Osteoblast (primary cell): Measurements from ENCODE around the gene MAPRE3. TPM values are rescaled to one million over a fixed set of nuclear protein-coding genes. Genes with fewer than 3 reads are reported as not detected.

Experiments used
- DNase-seq: peaks from one replicate; pipeline ENCODE4 v3.0.0; 2011; ENCODE audit warnings: low spot score, mixed read lengths; ENCODE audit not compliant: insufficient read length; ENCODE audit errors: missing footprints
- H2AFZ ChIP-seq: 2 replicates; pipeline ENCODE4 v1.6.0; 2011; ENCODE audit warnings: mild to moderate bottlenecking, low read length
- H3K27ac ChIP-seq: 2 replicates; pipeline ENCODE4 v1.5.1; 2011; ENCODE audit warnings: mild to moderate bottlenecking, low read depth, low read length, moderate library complexity
- H3K27me3 ChIP-seq: 2 replicates; pipeline ENCODE4 v1.6.0; 2012; ENCODE audit warnings: mild to moderate bottlenecking, control low read depth, inconsistent platforms, low read length, moderate library complexity; ENCODE audit not compliant: insufficient read depth
- H3K36me3 ChIP-seq: 2 replicates; pipeline ENCODE4 v1.5.1; 2011; ENCODE audit warnings: mild to moderate bottlenecking, low read length, control low read depth, moderate library complexity; ENCODE audit not compliant: insufficient read depth
- H3K4me1 ChIP-seq: 2 replicates; pipeline ENCODE4 v1.5.1; 2011; ENCODE audit warnings: mild to moderate bottlenecking, low read length, control low read depth, moderate library complexity; ENCODE audit not compliant: insufficient read depth
- H3K4me2 ChIP-seq: 2 replicates; pipeline ENCODE4 v1.6.0; 2011; ENCODE audit warnings: mild to moderate bottlenecking, low read length; ENCODE audit not compliant: insufficient read depth
- H3K4me3 ChIP-seq: fragments of 200-600 bp; sonication (generic); 3 replicates; pipeline ENCODE4 v1.5.1; 2012; ENCODE audit warnings: mild to moderate bottlenecking, low read length, inconsistent platforms; ENCODE audit not compliant: insufficient read depth
- H3K79me2 ChIP-seq: 2 replicates; pipeline ENCODE4 v1.6.0; 2012; ENCODE audit warnings: mild to moderate bottlenecking, low read length, control low read depth, inconsistent platforms; ENCODE audit not compliant: insufficient read depth
- H3K9me3 ChIP-seq: 2 replicates; pipeline ENCODE4 v1.5.1; 2011; ENCODE audit warnings: low read depth, low read length, control low read depth
- H4K20me1 ChIP-seq: 2 replicates; pipeline ENCODE4 v1.6.0; 2012; ENCODE audit warnings: mild to moderate bottlenecking, low read length, control low read depth; ENCODE audit not compliant: insufficient read depth
- CTCF ChIP-seq: IDR thresholded peaks from 2 replicates; pipeline ENCODE4 v1.5.1; 2011; ENCODE audit warnings: mild to moderate bottlenecking, low read depth, low read length, moderate library complexity; ENCODE audit errors: extremely low read depth
- total RNA-seq: library from RNA; depleted of rRNA; stranded (reverse); fragments of >200 nt; gene quantifications from 2 replicates; pipeline ENCODE4 v1.2.3, GENCODE V29; 2012

Gene MAPRE3
- total RNA-seq, 1 donor: 6.5 TPM

- H3K27me3 ChIP-seq: peaks cover 28% of the 10 kb centered on the region
- H3K36me3 ChIP-seq: no peaks in the 10 kb centered on the region
- H3K4me1 ChIP-seq: no peaks in the 10 kb centered on the region
- no peak overlapping the region for H3K27ac ChIP-seq
- H2AFZ ChIP-seq: no peak overlapping the region
- H3K4me3 ChIP-seq: no peak overlapping the region
- no peak overlapping the region for H3K4me2 ChIP-seq
- no peaks in the 10 kb centered on the region for H3K9me3 ChIP-seq
- DNase-seq: no peak
- H4K20me1 ChIP-seq: no peaks in the 10 kb centered on the region
- no peak for TF ChIP-seq CTCF
- no peaks in the 10 kb centered on the region for H3K79me2 ChIP-seq
These were observed 36.8 kb upstream of the MAPRE3 start for GRCh38 chr2:26933431-26934334.

- no peak overlapping the region for H3K4me2 ChIP-seq
- no peaks in the 10 kb centered on the region for H3K9me3 ChIP-seq
- TF ChIP-seq CTCF: no peak
- H3K79me2 ChIP-seq: no peaks in the 10 kb centered on the region
- H3K27me3 ChIP-seq: peaks cover 28% of the 10 kb centered on the region
- H3K4me3 ChIP-seq: no peak overlapping the region
- H4K20me1 ChIP-seq: no peaks in the 10 kb centered on the region
- no peaks in the 10 kb centered on the region for H3K4me1 ChIP-seq
- H3K27ac ChIP-seq: no peak overlapping the region
- DNase-seq: no peak
- no peak overlapping the region for H2AFZ ChIP-seq
- H3K36me3 ChIP-seq: no peaks in the 10 kb centered on the region
These were observed 36.1 kb upstream of the MAPRE3 start for GRCh38 chr2:26934335-26934724.

GRCh38 chr2:26934985-26935384 is 35.5 kb upstream of the MAPRE3 start:
- peaks cover 21% of the 10 kb centered on the region for H3K27me3 ChIP-seq

More at GRCh38 chr2:26934985-26935384, 35.5 kb upstream of the MAPRE3 start:
- H2AFZ ChIP-seq: no peak overlapping the region
- H3K4me3 ChIP-seq: no peak overlapping the region
- no peaks in the 10 kb centered on the region for H4K20me1 ChIP-seq
- no peak overlapping the region for H3K27ac ChIP-seq
- no peaks in the 10 kb centered on the region for H3K9me3 ChIP-seq
- H3K36me3 ChIP-seq: no peaks in the 10 kb centered on the region
- no peaks in the 10 kb centered on the region for H3K4me1 ChIP-seq
- TF ChIP-seq CTCF: no peak
- H3K79me2 ChIP-seq: no peaks in the 10 kb centered on the region
- H3K4me2 ChIP-seq: no peak overlapping the region
- no peak for DNase-seq
